ENCODE results near the gene MACROD2. TPM values are rescaled to one million over a fixed set of nuclear protein-coding genes. Genes with fewer than 3 reads are reported as not detected.

The MACROD2 gene
- total and polyA plus RNA-seq, 4 donors = 13.0 to 67.1 (median 20.7) TPM

DNA sequence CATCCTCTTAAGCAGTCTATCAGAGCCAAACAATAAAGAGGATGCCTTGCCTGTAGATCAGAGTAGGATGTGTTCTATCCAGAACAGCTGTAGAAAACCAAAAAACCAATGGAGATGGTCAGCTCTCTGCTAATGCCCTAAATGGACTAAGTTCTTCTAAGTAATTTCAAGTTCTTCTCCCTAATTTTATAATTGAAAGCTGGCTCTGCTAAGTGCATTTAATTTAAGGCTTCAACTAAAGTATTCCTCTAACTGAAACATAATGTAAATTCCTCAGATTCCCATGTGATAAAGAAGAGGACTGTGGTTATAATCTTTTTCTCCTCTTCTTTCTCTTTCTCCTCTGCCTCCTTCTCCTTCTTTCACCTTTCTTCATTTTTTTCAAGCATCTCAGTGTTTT lies 1868.4 kb downstream of the MACROD2 start:
- H3K9me3 ChIP-seq (ENCODE audit: control insufficient read depth in 4 of 4, insufficient read depth in 3 of 4, low read length in 3 of 4) = peaks cover 0 to 4% (median 2%) of the 10 kb centered on the region in 4 donors
- no peaks in the 10 kb centered on the region for H3K36me3 ChIP-seq (ENCODE audit: control insufficient read depth in 4 of 4, insufficient read depth in 4 of 4, low read length in 4 of 4)
- no peak overlapping the region for H3K9ac ChIP-seq (ENCODE audit: insufficient read depth in 1 of 2, low read length in 2 of 2)
- no peaks in the 10 kb centered on the region for H3K27me3 ChIP-seq (ENCODE audit: control insufficient read depth in 3 of 3, insufficient read depth in 3 of 3, low read length in 2 of 3)
- H3K27ac ChIP-seq (ENCODE audit: low read depth in 1 of 2, low read length in 1 of 2) = no peak overlapping the region
- TF ChIP-seq, protein P1, sequence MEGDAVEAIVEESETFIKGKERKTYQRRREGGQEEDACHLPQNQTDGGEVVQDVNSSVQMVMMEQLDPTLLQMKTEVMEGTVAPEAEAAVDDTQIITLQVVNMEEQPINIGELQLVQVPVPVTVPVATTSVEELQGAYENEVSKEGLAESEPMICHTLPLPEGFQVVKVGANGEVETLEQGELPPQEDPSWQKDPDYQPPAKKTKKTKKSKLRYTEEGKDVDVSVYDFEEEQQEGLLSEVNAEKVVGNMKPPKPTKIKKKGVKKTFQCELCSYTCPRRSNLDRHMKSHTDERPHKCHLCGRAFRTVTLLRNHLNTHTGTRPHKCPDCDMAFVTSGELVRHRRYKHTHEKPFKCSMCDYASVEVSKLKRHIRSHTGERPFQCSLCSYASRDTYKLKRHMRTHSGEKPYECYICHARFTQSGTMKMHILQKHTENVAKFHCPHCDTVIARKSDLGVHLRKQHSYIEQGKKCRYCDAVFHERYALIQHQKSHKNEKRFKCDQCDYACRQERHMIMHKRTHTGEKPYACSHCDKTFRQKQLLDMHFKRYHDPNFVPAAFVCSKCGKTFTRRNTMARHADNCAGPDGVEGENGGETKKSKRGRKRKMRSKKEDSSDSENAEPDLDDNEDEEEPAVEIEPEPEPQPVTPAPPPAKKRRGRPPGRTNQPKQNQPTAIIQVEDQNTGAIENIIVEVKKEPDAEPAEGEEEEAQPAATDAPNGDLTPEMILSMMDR (IDR thresholded peaks at IDR 0.05; ENCODE audit: control extremely low read depth, extremely low read depth) = no peak
- no peaks in the 10 kb centered on the region for H3K4me1 ChIP-seq (ENCODE audit: control insufficient read depth in 5 of 5, insufficient read depth in 5 of 5, low read length in 5 of 5)
- DNase-seq (no peak), ATAC-seq (ENCODE audit: insufficient read depth, low FRiP score) (no peak)
- no peak overlapping the region for H3K4me3 ChIP-seq

DNA sequence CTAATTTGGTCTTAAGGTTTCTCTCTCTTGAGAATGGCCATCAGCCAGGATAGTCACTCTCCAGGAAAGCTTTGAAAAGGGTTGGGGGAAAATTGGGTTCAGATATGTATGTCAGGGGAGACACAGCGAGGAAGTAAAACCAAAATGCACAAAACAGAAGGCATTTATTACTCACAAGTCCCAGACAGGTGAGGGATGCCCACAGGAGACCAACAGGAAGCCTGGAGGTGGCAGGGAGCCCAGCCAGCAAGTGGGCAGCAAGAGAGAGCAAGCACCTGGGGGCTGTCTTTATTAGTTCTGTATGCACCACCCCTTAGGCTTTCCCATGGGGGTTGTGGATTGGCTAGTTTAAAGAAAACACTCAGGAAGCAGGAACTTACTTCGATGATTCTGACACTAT lies 1870.2 kb downstream of the MACROD2 start:
- 88 to 98% methylated on average over 2 of the region's 2 CpGs for WGBS, 2 donors

DNA sequence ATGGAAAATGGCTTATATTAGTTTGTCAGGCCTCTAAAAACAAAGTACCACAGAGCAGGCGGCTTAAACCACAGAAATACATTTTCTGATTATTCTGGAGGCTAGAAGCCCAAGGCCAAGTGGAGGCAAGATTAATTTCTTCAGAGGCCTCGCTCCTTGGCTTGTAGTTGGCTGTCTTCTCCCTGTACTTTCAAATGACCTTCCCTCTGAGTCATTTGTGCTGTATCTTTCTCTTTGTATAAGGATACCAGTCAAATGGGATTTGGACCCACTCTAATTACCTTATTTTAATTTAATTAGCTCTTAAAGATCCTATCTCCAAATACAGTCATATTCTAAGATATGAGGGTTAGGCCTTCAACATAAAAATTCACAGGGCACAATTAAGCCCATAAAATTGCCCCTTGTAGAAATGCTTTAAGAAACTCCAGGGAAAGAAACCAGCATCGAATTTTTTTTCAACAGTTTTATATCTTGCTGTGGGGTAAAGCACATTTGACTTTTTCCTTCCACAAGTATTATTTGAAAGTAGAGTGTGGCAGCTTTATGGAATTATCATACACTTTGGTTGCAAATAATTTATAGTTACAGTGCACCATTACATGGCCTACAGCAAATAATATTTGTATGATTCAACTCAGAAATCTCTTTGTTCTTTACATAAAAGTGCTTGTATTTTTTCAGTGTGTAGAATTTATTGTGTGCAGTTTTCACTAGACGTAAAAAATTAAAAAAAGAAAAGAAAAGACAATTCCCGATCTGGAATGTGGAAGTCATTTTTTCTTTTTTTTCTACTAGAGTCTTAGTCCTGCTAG lies 1871.8 kb downstream of the MACROD2 start:
- Histone ChIP-seq H3K9me3 (ENCODE audit: control insufficient read depth in 4 of 4, insufficient read depth in 3 of 4, low read length in 3 of 4) (peaks cover 0 to 4% (median 2%) of the 10 kb centered on the region in 4 donors), H3K9ac (ENCODE audit: insufficient read depth in 1 of 2, low read length in 2 of 2) (no peak overlapping the region), H3K27ac (ENCODE audit: low read depth in 1 of 2, low read length in 1 of 2) (no peak overlapping the region), H3K36me3 (ENCODE audit: control insufficient read depth in 4 of 4, insufficient read depth in 4 of 4, low read length in 4 of 4) (no peaks in the 10 kb centered on the region), H3K27me3 (ENCODE audit: control insufficient read depth in 3 of 3, insufficient read depth in 3 of 3, low read length in 2 of 3) (no peaks in the 10 kb centered on the region), H3K4me3 (no peak overlapping the region), H3K4me1 (ENCODE audit: control insufficient read depth in 5 of 5, insufficient read depth in 5 of 5, low read length in 5 of 5) (no peaks in the 10 kb centered on the region)
- TF ChIP-seq, protein P1 (IDR thresholded peaks at IDR 0.05; ENCODE audit: control extremely low read depth, extremely low read depth) = no peak
- ATAC-seq (ENCODE audit: insufficient read depth, low FRiP score) (no peak), DNase-seq (no peak)
- 89 to 90% methylated on average over 5 of the region's 5 CpGs for WGBS, 2 donors

More for the DNA sequence above, 1870.2 kb downstream of the MACROD2 start:
- Histone ChIP-seq H3K9ac (ENCODE audit: insufficient read depth in 1 of 2, low read length in 2 of 2) (no peak overlapping the region), H3K4me3 (no peak overlapping the region), H3K27me3 (ENCODE audit: control insufficient read depth in 3 of 3, insufficient read depth in 3 of 3, low read length in 2 of 3) (no peaks in the 10 kb centered on the region), H3K27ac (ENCODE audit: low read depth in 1 of 2, low read length in 1 of 2) (no peak overlapping the region), H3K36me3 (ENCODE audit: control insufficient read depth in 4 of 4, insufficient read depth in 4 of 4, low read length in 4 of 4) (no peaks in the 10 kb centered on the region), H3K4me1 (ENCODE audit: control insufficient read depth in 5 of 5, insufficient read depth in 5 of 5, low read length in 5 of 5) (no peaks in the 10 kb centered on the region), H3K9me3 (ENCODE audit: control insufficient read depth in 4 of 4, insufficient read depth in 3 of 4, low read length in 3 of 4) (peaks cover 0 to 4% (median 2%) of the 10 kb centered on the region in 4 donors)
- ATAC-seq (ENCODE audit: insufficient read depth, low FRiP score) (no peak), DNase-seq (no peak)
- TF ChIP-seq, protein P1 (IDR thresholded peaks at IDR 0.05; ENCODE audit: control extremely low read depth, extremely low read depth) = no peak

Data from lung (tissue), 12 donors.